ENCODE results near the gene FOXN3.

DNA sequence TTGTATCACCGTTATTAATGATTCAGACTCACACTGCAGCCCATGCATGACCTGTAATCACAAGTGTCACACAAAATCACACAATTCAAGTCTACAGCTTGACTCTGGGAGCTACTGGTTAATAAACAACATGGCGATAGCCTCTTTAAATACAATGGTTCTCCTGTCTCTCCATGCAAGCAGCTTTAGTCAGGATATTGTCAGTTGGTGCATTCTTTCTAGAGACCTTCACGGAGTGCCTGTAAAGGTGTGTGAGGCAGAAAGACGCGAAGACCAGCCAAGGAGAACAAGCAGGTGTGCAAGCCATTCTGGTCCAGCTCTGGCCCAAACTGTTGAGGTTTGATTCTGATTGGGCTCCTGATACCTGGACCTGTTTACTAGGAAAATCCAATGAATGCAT is 40.0 kb upstream of the FOXN3 start:
- TF ChIP-seq CTCF (IDR thresholded peaks at IDR 0.05) (no peak), POLR2A (IDR thresholded peaks at IDR 0.05) (no peak)
